HG03457 (cell line): ENCODE data around the gene YWHAG.
"Not testable (repeated sequence)": the region's sequence is repeated elsewhere in the genome, so short reads cannot be mapped to it uniquely, and the experiment has no call there.

Experiments
- ATAC-seq: cut with Tn5 transposase; IDR thresholded peaks from one replicate; pipeline ENCODE4 v1.9.1; 2021; ENCODE audit warnings: moderate number of reproducible peaks; ENCODE audit not compliant: unreplicated experiment

The YWHAG gene

DNA sequence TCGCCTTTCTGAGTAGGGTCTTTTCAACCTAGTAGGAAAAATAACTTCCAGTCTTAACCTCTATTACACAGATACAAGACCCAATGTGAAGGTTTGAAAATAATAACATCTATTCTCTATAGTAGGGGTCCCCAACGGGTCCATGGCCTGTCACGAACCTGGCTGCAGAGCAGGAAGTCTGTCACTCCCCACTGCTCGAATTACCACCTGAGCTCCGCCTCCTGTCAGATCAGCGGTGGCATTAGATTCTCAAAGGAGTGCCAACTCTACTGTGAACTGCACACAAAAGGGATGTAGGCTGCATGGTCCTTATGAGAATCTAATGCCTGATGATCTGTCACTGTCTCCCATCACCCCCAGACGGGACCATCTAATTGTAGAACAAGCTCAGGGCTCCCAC, 7.4 kb downstream of the YWHAG start:
- ATAC-seq, result no peak

DNA sequence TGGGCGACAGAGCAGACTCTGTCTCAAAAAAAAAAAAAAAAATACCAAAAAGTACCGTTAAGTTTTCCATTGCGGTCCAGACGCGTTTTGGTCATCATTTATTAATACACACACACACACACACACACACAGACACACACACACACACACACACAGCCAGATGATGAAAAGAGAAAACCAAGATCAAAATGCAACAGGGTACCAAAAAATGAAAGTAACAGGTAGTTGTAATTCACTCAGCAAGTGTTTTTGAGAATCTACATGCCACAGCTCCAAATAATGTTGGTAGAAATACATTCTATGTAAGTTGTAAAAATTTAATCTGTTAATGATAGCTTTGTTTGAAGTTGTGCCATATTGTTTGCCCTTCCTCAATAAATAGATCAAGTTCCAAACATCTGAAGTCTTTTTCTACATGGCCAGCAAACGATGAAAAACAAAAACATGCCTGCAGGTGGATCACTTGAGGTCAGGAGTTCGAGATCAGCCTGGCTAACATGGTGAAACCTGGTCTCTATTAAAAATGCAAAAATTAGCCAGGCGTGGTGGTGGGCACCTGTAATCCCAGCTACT, 9.4 kb downstream of the YWHAG start:
- ATAC-seq, result no peak

DNA sequence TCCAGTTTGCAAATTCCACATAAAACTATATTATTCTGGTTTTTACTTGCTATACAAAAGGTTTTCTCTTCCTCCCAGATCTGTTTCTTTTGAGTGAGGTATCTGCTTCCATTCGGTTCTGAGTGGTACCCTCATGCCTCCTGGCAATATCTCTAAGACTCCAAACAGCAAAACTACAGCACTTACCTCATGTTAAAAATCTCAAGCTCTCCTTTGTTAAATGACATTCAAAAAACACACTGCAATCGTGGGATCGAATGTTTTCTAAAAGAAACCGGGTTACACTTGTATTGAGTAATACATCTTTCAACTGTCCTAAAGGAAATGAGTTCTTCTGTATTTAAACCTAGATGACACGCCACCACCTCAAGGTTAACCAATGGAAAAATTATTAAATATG, 11.1 kb downstream of the YWHAG start:
- ATAC-seq, result no peak

DNA sequence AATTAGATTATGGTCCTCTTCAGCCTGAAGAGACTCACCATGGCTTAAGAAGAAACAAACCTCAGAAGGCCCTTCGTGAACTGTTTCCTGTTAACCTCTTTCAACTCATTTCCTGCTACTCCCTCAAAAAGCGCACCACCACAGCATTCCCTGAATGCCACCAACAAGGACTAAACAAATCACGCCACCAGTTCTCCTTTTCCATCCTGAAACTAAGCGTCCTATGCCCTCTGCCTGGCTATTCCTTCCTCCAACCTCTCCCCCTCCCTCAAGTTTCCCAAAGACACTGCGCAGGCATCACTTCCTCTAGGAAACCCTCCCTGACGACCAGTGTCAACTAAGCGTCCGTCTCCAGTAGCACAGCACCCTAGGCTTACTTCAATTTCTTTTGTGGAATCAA, 12.0 kb downstream of the YWHAG start:
- ATAC-seq, result no peak

DNA sequence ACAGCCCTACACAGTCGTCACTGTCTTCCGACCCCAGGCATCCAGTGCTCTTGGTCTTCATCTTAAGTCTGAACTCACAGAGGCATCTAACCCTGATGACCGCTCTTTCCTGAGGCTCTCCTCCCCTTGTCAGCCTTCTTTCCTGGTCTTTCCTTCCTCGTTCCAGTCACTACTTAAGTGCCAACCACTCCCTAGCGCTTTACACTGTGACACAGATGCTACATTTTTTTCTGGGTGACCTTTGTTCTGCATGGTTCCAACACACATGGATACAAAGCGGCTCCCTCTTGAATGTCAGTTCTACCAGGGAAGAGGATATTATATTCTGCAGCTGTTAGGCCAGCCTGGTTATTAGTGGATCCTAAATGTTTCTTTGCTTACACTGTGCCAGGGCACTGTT, 12.7 kb downstream of the YWHAG start:
- ATAC-seq, result no peak

DNA sequence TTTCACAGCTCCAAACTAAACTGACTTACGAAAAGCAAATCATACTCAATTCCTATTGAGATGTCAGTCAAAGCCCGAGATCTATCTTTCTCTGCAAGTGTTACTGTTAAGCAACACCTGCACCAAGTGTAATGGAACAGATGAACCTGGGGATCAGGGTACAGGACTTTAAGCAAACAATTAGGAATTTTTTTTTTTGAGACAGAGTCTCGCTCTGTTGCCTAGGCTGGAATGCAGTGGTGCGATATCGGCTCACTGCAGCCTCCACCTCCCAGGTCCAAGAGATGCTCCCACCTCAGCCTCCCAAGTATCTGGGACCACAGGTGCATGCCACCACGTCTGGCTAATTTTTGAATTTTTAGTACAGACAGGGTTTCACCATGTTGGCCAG, 14.9 kb downstream of the YWHAG start:
- ATAC-seq, result no peak

DNA sequence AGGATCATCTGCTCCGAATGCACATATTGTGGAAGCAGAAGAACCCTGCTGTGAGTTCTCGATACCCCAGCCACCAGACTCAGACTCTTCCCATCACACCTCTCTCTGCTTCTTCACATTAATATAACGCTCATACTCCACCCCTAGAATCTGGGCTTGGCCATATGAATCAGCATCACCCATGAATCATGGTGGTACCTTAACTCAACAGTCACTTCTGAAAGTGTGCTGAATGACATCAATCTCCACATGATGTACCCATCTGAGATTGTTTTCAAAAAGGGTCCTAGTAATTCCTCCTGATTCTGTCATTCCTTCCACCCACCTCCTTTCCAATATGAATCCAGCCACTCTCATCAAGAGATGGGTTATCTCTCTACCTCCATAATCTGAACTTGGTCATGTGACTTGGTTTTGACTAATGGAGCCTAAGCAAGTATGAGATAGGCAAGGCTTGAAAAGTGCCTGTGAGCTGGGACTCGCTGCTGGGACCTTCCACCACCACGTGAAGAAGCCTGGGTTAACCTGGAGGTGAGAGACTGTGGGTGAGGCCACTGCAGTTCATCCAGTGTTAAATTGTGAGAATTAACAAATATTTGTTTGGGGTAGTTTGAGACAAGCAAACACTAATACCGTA, 15.4 kb downstream of the YWHAG start:
- ATAC-seq, result no peak

DNA sequence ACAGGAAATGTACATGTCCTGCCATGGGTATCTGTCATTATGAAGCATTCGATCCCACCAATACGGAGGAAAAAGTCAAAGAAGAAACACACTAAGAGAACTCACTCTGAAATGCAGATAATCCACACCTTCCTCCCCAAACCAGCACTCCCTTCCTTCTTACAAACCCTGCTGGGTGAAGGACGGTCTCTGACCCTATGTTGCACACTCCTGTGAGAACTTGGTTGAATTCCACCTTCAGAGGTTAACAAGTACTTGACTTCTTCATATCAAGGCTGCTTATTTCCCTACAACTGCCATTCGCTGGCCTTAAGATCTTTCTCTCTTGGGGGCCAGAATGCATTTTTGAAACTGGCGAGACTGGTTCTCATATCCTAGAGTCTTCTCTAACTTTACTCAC, 16.6 kb downstream of the YWHAG start:
- ATAC-seq, result no peak

DNA sequence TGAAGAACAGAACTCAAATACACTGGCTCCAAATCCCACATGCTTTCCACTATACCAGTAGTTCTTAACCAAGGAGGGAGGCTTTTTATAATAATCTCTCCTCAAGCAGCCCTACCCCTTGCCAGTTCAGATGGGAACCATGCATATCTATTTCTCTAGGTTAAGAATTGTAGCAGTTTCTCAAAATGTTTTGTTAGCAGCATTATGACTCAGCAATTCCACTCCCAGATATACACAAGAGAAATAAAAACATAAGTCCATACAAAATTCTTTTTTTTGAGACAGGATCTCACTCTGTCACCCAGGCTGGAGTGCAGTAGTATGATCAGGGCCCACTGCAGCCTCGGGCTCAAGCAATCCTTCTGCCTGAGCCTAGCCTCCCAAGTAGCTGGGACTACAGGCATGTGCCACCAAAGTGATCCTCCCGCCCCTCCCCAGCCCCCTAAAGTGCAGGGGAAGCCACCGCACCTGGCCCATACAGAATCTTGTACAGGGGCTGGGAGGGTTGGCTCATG, 18.1 kb downstream of the YWHAG start:
- no peak for ATAC-seq

DNA sequence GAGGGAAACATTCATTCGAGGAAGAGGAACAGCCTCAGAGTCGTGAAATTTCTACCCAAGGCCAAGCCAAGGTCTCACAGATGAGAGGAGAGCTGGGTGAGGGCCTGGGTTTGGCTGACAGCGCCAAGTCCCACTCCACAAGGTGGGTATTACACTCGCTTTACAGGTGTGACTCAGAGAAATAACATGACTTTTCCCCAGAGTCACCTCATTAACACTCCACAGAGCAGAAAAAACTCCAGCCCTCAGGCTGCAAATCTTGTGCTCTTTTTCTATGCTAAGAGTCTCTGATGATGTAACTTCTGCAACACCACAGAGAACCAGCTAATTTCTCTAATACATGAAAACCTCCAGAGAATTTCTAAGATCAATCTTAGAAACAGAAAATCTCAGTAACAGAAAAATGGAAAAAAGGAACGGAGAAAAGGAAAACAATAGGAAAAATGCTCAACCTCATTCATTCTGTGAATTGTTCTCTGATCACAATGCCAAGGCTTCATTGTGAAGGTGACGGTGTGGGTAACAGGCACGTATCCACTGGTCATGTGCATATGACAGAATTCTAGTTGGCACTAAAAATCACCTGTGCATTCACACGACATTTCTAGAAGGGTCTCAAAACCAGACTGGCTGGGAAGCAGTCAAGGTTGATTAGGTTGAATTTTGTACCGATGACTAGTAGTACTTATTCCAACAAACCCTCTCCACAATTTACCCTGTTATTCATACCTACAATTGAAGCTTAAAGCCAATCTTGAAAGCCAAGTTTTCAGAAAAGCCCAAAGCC, 20.3 kb downstream of the YWHAG start:
- no peak for ATAC-seq

DNA sequence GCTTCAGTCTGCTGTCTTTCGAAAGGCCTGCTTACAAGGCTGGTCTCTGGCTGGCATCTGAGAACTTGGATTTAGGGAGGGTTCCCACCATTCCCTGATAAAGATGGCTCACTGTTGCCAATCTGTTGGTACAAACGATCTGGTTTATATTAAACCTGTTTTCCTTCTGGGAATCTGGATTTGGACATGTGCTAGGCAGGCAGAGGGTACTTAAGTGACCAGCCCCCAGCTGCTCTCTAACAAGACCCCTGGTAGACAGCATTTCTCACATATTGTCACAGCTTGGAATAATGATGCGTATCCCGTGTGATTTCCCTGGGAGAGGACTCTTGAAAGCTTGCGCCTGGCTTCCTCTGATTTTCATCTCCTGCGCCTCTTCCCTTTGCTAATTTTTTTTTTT, 21.6 kb downstream of the YWHAG start:
- no peak for ATAC-seq

DNA sequence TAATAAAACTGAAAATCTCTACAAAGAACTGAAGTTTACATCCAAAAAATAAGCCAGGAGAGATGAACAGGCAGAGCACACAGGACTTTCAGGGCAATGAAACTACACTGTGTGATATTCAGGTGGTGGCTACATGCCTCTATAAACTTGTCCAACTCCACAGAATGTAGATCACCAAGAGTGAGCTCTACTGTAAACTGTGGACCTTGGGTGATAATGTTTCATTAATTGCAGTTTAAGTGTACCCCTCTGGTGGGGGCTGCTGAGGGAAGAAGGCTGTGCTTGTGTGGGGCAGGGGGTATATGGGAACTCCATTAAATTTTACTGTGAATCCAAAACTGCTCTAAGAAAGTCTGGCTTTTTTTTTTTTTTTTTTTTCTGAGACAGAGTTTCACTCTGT, 22.7 kb downstream of the YWHAG start:
- no peak for ATAC-seq

DNA sequence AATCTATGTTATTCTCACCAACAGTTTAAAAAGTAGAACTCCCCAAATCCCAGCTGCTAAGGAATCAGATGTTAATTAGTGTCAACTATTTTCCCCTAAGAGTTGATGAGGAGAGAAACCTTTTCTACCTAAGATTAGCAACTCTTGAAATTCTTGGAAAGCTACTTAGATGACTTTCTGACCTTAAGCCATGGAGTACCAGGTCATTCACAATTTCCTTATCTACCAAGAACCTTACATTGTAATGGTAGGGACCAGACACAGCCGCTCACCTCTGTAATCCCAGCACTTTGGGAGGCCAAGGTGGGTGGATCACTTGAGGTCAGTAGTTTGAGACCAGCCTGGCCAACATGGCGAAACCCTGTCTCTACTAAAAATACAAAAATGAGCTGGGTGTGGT, 23.4 kb downstream of the YWHAG start:
- ATAC-seq, result not testable (repeated sequence)

DNA sequence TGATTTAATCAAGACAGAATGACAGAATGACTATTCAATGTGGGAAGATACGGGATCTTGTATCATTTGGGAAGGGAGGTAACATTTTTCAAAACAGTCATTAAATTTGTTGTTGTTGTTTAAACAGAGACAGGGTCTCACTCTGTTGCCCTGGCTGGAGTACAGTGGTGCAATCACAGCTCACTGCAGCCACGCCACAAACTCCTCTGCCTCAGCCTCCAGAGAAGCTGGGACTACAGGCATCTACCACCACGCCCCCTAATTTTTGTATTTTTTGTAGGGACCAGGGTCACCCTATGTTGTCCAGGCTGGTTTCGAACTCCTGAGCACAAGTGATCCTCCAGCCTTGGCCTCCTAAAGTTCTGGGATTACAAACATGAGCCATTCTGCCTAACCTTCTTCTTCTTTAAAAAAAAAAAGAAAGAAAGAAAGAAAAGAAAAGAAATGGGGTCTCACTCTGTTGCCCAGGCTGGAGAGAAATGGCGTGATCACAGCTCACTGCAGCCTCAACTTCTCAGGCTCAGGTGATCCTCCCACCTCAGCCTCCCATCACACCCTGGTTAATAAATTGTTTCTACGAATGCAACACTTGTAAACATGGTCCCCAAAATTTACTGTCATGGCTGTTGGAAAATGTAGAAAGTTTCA, 24.3 kb downstream of the YWHAG start:
- no peak for ATAC-seq

DNA sequence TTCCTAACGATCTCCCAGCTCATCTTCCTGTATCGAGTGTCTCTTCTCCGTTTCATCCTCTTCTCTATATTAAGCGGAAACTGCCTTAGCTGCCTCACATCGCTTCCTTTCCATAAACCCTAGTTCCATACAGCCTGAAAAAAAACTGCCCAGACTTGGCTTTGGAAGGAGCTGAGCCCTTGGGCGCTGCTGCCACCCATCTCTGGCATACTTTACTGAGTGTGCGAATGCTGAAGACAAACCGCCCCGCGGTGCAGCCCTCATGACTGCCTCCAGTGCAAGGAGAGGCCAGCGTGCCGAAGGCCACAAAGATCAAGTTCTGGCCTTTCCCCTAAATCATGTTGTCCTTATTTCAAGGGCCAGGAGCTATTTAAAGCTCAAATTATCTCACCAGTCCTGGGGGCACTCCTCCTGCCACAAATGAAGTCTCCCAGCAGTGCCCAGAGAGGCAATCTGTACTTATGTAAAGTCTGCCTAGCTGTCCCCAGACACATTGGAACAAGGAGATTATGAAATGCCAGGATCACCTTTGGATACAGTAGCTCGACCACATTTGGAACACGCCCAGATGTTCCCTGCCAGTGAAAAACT, 25.2 kb downstream of the YWHAG start:
- no peak for ATAC-seq

DNA sequence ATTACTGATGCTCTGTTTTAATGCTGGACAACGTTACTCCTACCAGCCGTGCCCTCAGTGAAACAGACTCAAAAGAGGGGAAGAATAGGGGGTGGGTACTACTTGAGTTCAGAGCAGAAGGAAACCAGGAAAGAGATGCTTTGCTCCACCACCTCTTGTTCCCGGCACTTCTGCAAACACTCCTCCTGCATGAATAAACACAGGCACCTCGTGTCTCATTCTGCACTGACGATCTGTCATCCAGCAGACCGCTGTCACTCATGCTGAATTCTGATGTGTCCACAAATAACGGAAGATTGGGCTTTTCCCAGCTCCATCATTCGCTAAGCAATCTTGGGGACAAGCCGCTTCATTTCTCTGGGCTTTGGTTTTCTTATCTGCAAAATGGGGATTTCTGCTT, 26.7 kb downstream of the YWHAG start:
- ATAC-seq, result no peak

DNA sequence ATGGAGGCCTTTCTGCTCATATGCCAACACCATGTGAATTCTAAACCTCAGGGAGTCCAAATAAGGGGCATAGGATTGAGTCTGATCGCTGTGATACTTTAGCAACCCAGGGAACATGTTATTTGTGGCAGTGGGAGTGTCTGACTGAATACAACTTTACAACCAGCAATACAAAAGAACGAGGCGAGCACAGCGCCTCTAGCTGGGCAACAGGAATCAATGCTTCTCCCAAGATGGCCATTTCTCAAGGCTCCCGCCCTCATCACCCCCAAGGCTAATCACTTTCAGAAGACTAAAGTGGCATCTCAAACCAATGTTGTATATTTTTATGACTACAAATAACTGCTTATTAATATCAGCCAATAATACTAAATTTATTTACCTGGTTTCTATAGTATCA, 28.1 kb downstream of the YWHAG start:
- no peak for ATAC-seq

DNA sequence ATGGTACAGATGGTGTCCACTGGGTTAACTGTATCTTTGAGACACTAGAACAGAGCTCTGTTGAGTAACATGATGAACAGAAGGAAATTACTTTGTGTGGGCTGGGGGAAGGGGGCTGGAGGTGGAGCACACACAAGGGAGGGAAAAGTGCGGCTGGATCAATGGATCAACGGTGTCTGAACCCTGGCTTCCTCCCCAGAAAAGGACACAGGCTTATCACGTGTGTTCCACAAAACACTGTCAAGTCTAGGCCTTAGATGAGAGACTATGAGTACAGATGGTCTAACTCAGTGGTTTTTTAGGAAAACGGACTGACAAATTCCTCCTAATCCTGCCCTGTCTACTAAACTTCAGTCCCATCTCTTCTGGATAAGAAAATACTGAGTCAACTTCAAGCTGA, 28.5 kb downstream of the YWHAG start:
- ATAC-seq, result no peak

DNA sequence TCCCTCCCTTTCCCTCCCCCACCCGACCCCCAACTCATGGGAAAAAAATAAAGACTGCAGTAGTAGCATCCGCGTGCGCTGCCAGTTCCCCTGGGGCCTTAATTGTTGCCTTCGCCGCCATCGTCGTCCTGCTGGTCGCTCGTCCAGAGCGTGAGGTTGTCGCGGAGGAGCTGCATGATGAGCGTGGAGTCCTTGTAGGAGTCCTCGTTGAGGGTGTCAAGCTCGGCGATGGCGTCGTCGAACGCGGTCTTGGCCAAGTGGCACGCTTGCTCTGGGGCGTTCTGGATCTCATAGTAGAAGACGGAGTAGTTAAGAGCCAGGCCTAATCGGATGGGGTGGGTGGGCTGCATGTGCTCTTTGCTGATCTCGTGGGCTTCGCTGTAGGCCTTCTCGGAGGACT, 29.3 kb downstream of the YWHAG start:
- ATAC-seq, result no peak

DNA sequence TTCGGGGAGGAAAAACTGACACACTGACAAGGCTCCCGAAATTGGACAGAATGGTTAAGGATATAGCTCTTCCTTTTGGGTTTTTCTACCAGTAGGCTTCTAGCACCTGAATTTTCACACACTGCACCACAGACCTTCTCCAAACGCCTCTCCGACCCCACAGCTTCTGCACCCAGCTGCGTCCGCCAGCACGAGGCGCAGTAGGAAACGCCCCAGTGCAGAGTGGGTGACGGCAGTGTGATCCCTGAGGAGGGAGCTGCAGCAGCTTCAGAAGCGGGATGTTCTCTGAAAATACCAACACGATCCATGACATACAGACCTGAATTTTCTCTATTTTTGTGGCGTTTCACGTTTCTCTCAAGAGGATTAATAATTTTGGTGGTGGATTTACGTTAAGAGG, 30.4 kb downstream of the YWHAG start:
- no peak for ATAC-seq

DNA sequence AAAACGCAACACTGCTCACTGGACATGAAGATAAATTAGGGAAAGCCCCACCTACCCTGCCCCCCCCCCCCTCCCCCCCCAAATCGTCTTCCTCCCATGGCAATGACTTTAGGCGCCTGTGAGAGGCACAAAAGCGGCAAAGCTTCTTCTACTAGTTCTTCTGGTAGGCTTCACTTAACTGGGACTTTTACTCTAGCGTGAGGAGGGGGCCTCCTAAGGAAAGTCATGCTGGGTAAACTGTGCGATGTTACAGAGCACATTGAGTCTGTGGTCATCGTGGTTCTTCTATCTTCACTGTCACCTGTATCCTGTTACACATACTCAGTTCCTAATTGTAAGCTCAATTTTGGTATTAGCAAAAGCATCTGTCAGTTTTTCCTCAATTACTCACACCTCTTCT, 31.2 kb downstream of the YWHAG start:
- no peak for ATAC-seq
